Astrocyte (in vitro differentiated cells and primary cell): ENCODE results near the gene MSRB3. TPM values are rescaled to one million over a fixed set of nuclear protein-coding genes. Genes with fewer than 3 reads are reported as not detected.
A peak's percentile ranks its signal among the peaks of the same experiment; 100 is the strongest.

Experiments
- DNase-seq: peaks from one replicate; pipeline ENCODE4 v3.0.0-alpha.2; 2010; ENCODE audit warnings: low read depth
- FAIRE-seq: peaks from 2 replicates; lab custom pipeline; 2011; peaks lifted over from hg19 to GRCh38; lab: Jason Lieb, UNC
- H2AFZ ChIP-seq: 2 replicates; pipeline ENCODE4 v1.6.0; 2012; ENCODE audit warnings: low read depth, low read length, inconsistent platforms
- H3K27ac ChIP-seq: 2 replicates; pipeline ENCODE4 v1.5.1; 2011; ENCODE audit warnings: low read depth, low read length, inconsistent platforms
- H3K27me3 ChIP-seq: 2 replicates; pipeline ENCODE4 v1.6.0; 2011; ENCODE audit warnings: low read length, inconsistent platforms; ENCODE audit not compliant: insufficient read depth
- H3K36me3 ChIP-seq: 2 replicates; pipeline ENCODE4 v1.5.1; 2011; ENCODE audit warnings: low read length, inconsistent platforms; ENCODE audit not compliant: insufficient read depth
- H3K4me1 ChIP-seq: 2 replicates; pipeline ENCODE4 v1.5.1; 2011; ENCODE audit warnings: low read length, inconsistent platforms; ENCODE audit not compliant: insufficient read depth
- H3K4me2 ChIP-seq: 2 replicates; pipeline ENCODE4 v1.6.0; 2012; ENCODE audit warnings: low read length, inconsistent platforms
- H3K4me3 ChIP-seq: 2 replicates; pipeline ENCODE4 v1.5.1; 2011; ENCODE audit warnings: low read depth, mild to moderate bottlenecking, low read length, inconsistent platforms; ENCODE audit not compliant: insufficient read depth
- H3K79me2 ChIP-seq: 2 replicates; pipeline ENCODE4 v1.6.0; 2012; ENCODE audit warnings: mild to moderate bottlenecking, low read length, inconsistent platforms; ENCODE audit not compliant: insufficient read depth
- H3K9ac ChIP-seq: 2 replicates; pipeline ENCODE4 v1.6.0; 2012; ENCODE audit warnings: mild to moderate bottlenecking, low read length, inconsistent platforms
- H3K9me3 ChIP-seq: 2 replicates; pipeline ENCODE4 v1.5.1; 2012; ENCODE audit warnings: low read depth, mild to moderate bottlenecking, low read length, inconsistent platforms; ENCODE audit not compliant: insufficient read depth
- H4K20me1 ChIP-seq: 2 replicates; pipeline ENCODE4 v1.6.0; 2012; ENCODE audit warnings: low read length, inconsistent platforms; ENCODE audit not compliant: insufficient read depth
- H3K27ac Mint-ChIP-seq: one replicate; pipeline ENCODE4 v1.8.0; 2021; ENCODE audit warnings: mild to moderate bottlenecking, mixed read lengths; ENCODE audit not compliant: unreplicated experiment
- H3K27me3 Mint-ChIP-seq: one replicate; pipeline ENCODE4 v1.8.0; 2021; ENCODE audit warnings: low read depth, mixed read lengths; ENCODE audit not compliant: unreplicated experiment
- H3K36me3 Mint-ChIP-seq: one replicate; pipeline ENCODE4 v1.8.0; 2021; ENCODE audit warnings: low read depth, mixed read lengths; ENCODE audit not compliant: unreplicated experiment
- H3K4me1 Mint-ChIP-seq: one replicate; pipeline ENCODE4 v1.8.0; 2021; ENCODE audit warnings: low read depth, mixed read lengths; ENCODE audit not compliant: unreplicated experiment
- H3K4me3 Mint-ChIP-seq: one replicate; pipeline ENCODE4 v1.8.0; 2021; ENCODE audit warnings: mild to moderate bottlenecking, moderate library complexity, mixed read lengths; ENCODE audit not compliant: unreplicated experiment
- H3K9me3 Mint-ChIP-seq: one replicate; pipeline ENCODE4 v1.8.0; 2021; ENCODE audit warnings: mild to moderate bottlenecking, mixed read lengths; ENCODE audit not compliant: unreplicated experiment
- CTCF ChIP-seq: IDR thresholded peaks from 2 replicates; pipeline ENCODE4 v1.5.1; 2011; ENCODE audit warnings: low read depth, mild to moderate bottlenecking, inconsistent platforms, low read length, moderate library complexity; ENCODE audit not compliant: insufficient read depth
- EZH2 ChIP-seq: IDR thresholded peaks from 2 replicates; pipeline ENCODE4 v1.6.1; 2012; ENCODE audit warnings: mild to moderate bottlenecking, low read length, inconsistent platforms; ENCODE audit not compliant: insufficient read depth
- total RNA-seq: library from RNA; stranded (reverse); gene quantifications from 2 replicates; pipeline ENCODE4 v1.2.1, GENCODE V29; 2021

Gene MSRB3
- total RNA-seq, 1 donor from 2014 or later = 73.0 TPM

- no peak overlapping the region for H3K4me3 ChIP-seq
- H3K4me2 ChIP-seq = no peak overlapping the region
- no peak overlapping the region for H2AFZ ChIP-seq
- H3K27ac ChIP-seq = peak overlapping the region; percentile 48
- DNase-seq (no peak), FAIRE-seq (no peak)
- TF ChIP-seq CTCF (no peak), EZH2 (no peak)
- no peak overlapping the region for H3K4me3 Mint-ChIP-seq
- peaks cover 4% of the 10 kb centered on the region for H3K36me3 ChIP-seq
- peaks cover 10% of the 10 kb centered on the region for H3K36me3 Mint-ChIP-seq
- no peaks in the 10 kb centered on the region for H3K9me3 ChIP-seq
- peak overlapping the region; percentile 85 for H3K27ac Mint-ChIP-seq
- no peaks in the 10 kb centered on the region for H3K27me3 ChIP-seq
- peaks cover 43% of the 10 kb centered on the region for H3K4me1 Mint-ChIP-seq
- H3K9ac ChIP-seq = no peak overlapping the region
- H3K9me3 Mint-ChIP-seq = no peaks in the 10 kb centered on the region
- H3K79me2 ChIP-seq = no peaks in the 10 kb centered on the region
- peaks cover 15% of the 10 kb centered on the region for H3K4me1 ChIP-seq
- H3K27me3 Mint-ChIP-seq = no peaks in the 10 kb centered on the region
- no peaks in the 10 kb centered on the region for H4K20me1 ChIP-seq
Observed at GRCh38 chr12:65334521-65334920, 56.0 kb downstream of the MSRB3 start.

- peak; percentile 79 for FAIRE-seq
- H4K20me1 ChIP-seq = no peaks in the 10 kb centered on the region
- Mint-ChIP-seq H3K27me3 (no peaks in the 10 kb centered on the region), H3K36me3 (peaks cover 10% of the 10 kb centered on the region), H3K4me1 (peaks cover 43% of the 10 kb centered on the region), H3K4me3 (no peak overlapping the region), H3K9me3 (no peaks in the 10 kb centered on the region), H3K27ac (peak overlapping the region; percentile 85)
- H3K27me3 ChIP-seq = no peaks in the 10 kb centered on the region
- H3K9me3 ChIP-seq = no peaks in the 10 kb centered on the region
- H3K9ac ChIP-seq = peak overlapping the region; percentile 29
- DNase-seq = peak; percentile 87
- peaks cover 4% of the 10 kb centered on the region for H3K36me3 ChIP-seq
- H3K27ac ChIP-seq = peak overlapping the region; percentile 50
- no peak for TF ChIP-seq EZH2
- no peak for TF ChIP-seq CTCF
- H3K4me2 ChIP-seq = peak overlapping the region; percentile 59
- H3K79me2 ChIP-seq = no peaks in the 10 kb centered on the region
- no peak overlapping the region for H3K4me3 ChIP-seq
- no peak overlapping the region for H2AFZ ChIP-seq
- peaks cover 15% of the 10 kb centered on the region for H3K4me1 ChIP-seq
Observed at GRCh38 chr12:65335021-65335714, 56.7 kb downstream of the MSRB3 start.

- no peaks in the 10 kb centered on the region for H3K27me3 ChIP-seq
- H3K27ac Mint-ChIP-seq = peak overlapping the region; percentile 85
- no peaks in the 10 kb centered on the region for H3K27me3 Mint-ChIP-seq
- no peak for DNase-seq
- H4K20me1 ChIP-seq = no peaks in the 10 kb centered on the region
- peaks cover 15% of the 10 kb centered on the region for H3K4me1 ChIP-seq
- peaks cover 10% of the 10 kb centered on the region for H3K36me3 Mint-ChIP-seq
- H3K4me3 Mint-ChIP-seq = no peak overlapping the region
- H3K9me3 Mint-ChIP-seq = no peaks in the 10 kb centered on the region
- peaks cover 38% of the 10 kb centered on the region for H3K4me1 Mint-ChIP-seq
- H3K79me2 ChIP-seq = no peaks in the 10 kb centered on the region
- H2AFZ ChIP-seq = no peak overlapping the region
- peaks cover 3% of the 10 kb centered on the region for H3K36me3 ChIP-seq
- H3K4me2 ChIP-seq = peak overlapping the region; percentile 59
- H3K9me3 ChIP-seq = no peaks in the 10 kb centered on the region
- no peak overlapping the region for H3K4me3 ChIP-seq
- H3K27ac ChIP-seq = peak overlapping the region; percentile 50
- peak; percentile 23 for FAIRE-seq
- TF ChIP-seq CTCF (no peak), EZH2 (no peak)
- H3K9ac ChIP-seq = no peak overlapping the region
Observed at GRCh38 chr12:65335981-65336380, 57.5 kb downstream of the MSRB3 start.
